H1 (cell line): Measurements from ENCODE around the gene COA3. TPM values are rescaled to one million over a fixed set of nuclear protein-coding genes. Genes with fewer than 3 reads are reported as not detected.

Source experiments
- CTCF ChIA-PET: fragments of 300-600 bp; sonication (Branson Sonifier 250); formaldehyde crosslinking; loops from one replicate; lab custom pipeline; 2021; ENCODE audit not compliant: partially characterized antibody; lab: Charles Lee
- POLR2A ChIA-PET: fragments of 300-600 bp; sonication (Branson Sonifier 250); formaldehyde crosslinking; loops from one replicate; lab custom pipeline; 2021; ENCODE audit warnings: inconsistent platforms; ENCODE audit not compliant: partially characterized antibody; lab: Charles Lee
- DNase-seq, 2 experiments: peaks; one replicate each; pipeline versions ENCODE4 v3.0.0 to v3.0.0-alpha.2; 2010 to 2022; ENCODE audit warnings: low spot score in 2 of 2, low read depth in 1 of 2, mixed read lengths in 1 of 2
- FAIRE-seq: peaks from 2 replicates; lab custom pipeline; 2011; peaks lifted over from hg19 to GRCh38; lab: Jason Lieb, UNC
- H2AFZ ChIP-seq: 2 replicates; pipeline ENCODE4 v1.8.1; 2012; ENCODE audit warnings: low read length, inconsistent platforms
- H2AK5ac ChIP-seq: 2 replicates; pipeline ENCODE4 v1.6.1; 2013; ENCODE audit warnings: low read depth, low read length
- H2BK120ac ChIP-seq: replicated peaks from 2 replicates; pipeline ENCODE3; 2013; ENCODE audit warnings: low read depth, low read length, inconsistent platforms
- H2BK12ac ChIP-seq: 2 replicates; pipeline ENCODE4 v1.6.1; 2013; ENCODE audit warnings: low read depth, low read length
- H2BK15ac ChIP-seq: 2 replicates; pipeline ENCODE4 v1.6.1; 2013; ENCODE audit warnings: low read length
- H2BK20ac ChIP-seq: 2 replicates; pipeline ENCODE4 v1.6.1; 2013; ENCODE audit warnings: low read length
- H2BK5ac ChIP-seq: 2 replicates; pipeline ENCODE4 v1.6.1; 2013; ENCODE audit warnings: low read depth, low read length
- H3K14ac ChIP-seq: 2 replicates; pipeline ENCODE4 v1.6.1; 2013; ENCODE audit warnings: inconsistent platforms; ENCODE audit not compliant: insufficient read length
- H3K18ac ChIP-seq: 2 replicates; pipeline ENCODE4 v1.6.1; 2013; ENCODE audit warnings: low read length; ENCODE audit errors: extremely low read depth
- H3K23ac ChIP-seq: 2 replicates; pipeline ENCODE4 v1.6.1; 2013; ENCODE audit warnings: inconsistent platforms; ENCODE audit not compliant: insufficient read length
- H3K23me2 ChIP-seq: 2 replicates; pipeline ENCODE4 v1.6.1; 2013; ENCODE audit warnings: low read depth, low read length
- H3K27ac ChIP-seq: 2 replicates; pipeline ENCODE4 v1.6.1; 2011; ENCODE audit warnings: low read depth, low read length, inconsistent platforms
- H3K27me3 ChIP-seq, 4 experiments: replicated peaks in 1 of 4; 1 replicate in 1 of 4; 2 replicates in 3 of 4; pipeline versions ENCODE4 v1.6.1 to v1.8.1; 2011 to 2013; ENCODE audit warnings: low read length in 3 of 4, mild to moderate bottlenecking in 3 of 4, inconsistent platforms in 2 of 4, mixed read lengths in 2 of 4, moderate library complexity in 1 of 4; ENCODE audit not compliant: control insufficient read depth in 3 of 4, insufficient read depth in 3 of 4; ENCODE audit errors: extremely low read depth in 1 of 4
- H3K36me3 ChIP-seq, 4 experiments: 2 replicates each; pipeline versions ENCODE4 v1.6.1 to v1.8.1; 2011 to 2013; ENCODE audit warnings: mild to moderate bottlenecking in 4 of 4, low read length in 3 of 4, moderate library complexity in 2 of 4, control low read depth in 1 of 4, inconsistent platforms in 1 of 4; ENCODE audit not compliant: insufficient read depth in 4 of 4, control insufficient read depth in 2 of 4
- H3K4ac ChIP-seq: replicated peaks from 2 replicates; pipeline ENCODE3; 2013; ENCODE audit warnings: low read length, low read depth, mixed read lengths, inconsistent platforms; ENCODE audit not compliant: insufficient read length
- H3K4me1 ChIP-seq, 4 experiments: replicated peaks in 1 of 4; 1 replicate in 1 of 4; 2 replicates in 3 of 4; pipeline versions ENCODE4 v1.6.1 to v1.8.1; 2011 to 2013; ENCODE audit warnings: low read length in 3 of 4, inconsistent platforms in 2 of 4, mixed read lengths in 1 of 4; ENCODE audit not compliant: insufficient read depth in 4 of 4, control insufficient read depth in 3 of 4
- H3K4me2 ChIP-seq, 2 experiments: 2 replicates each; pipeline versions ENCODE4 v1.6.1 to v1.8.1; 2011 to 2013; ENCODE audit warnings: low read depth in 2 of 2, low read length in 2 of 2, control low read depth in 1 of 2, inconsistent platforms in 1 of 2, mild to moderate bottlenecking in 1 of 2; ENCODE audit not compliant: insufficient read depth in 1 of 2
- H3K4me3 ChIP-seq, 4 experiments: fragments of 200-600, 300-600 bp in 1 of 4; sonication (generic), shearing (Covaris generic), sonication (Bioruptor Twin) in 1 of 4; 2 replicates each; pipeline versions ENCODE4 v1.5.1 to v1.8.1; 2011 to 2016; ENCODE audit warnings: low read length in 4 of 4, low read depth in 3 of 4, control low read depth in 2 of 4, inconsistent platforms in 2 of 4, mild to moderate bottlenecking in 2 of 4, mixed read lengths in 1 of 4, moderate library complexity in 1 of 4; ENCODE audit not compliant: insufficient read depth in 2 of 4; ENCODE audit errors: extremely low read depth in 1 of 4
- H3K56ac ChIP-seq: replicated peaks from 2 replicates; pipeline ENCODE3; 2013; ENCODE audit warnings: low read depth, mild to moderate bottlenecking, mixed read lengths, low read length, inconsistent platforms; ENCODE audit not compliant: insufficient read length
- H3K79me1 ChIP-seq: 2 replicates; pipeline ENCODE4 v1.6.1; 2013; ENCODE audit warnings: low read depth, low read length, control low read depth
- H3K79me2 ChIP-seq, 2 experiments: 2 replicates each; pipeline versions ENCODE4 v1.6.1 to v1.8.1; 2012 to 2013; ENCODE audit warnings: low read length in 2 of 2, mild to moderate bottlenecking in 2 of 2, inconsistent platforms in 1 of 2; ENCODE audit not compliant: insufficient read depth in 2 of 2, control insufficient read depth in 1 of 2
- H3K9ac ChIP-seq, 4 experiments: replicated peaks in 1 of 4; 1 replicate in 1 of 4; 2 replicates in 3 of 4; pipeline versions ENCODE4 v1.6.1 to v1.8.1; 2011 to 2013; ENCODE audit warnings: low read depth in 3 of 4, low read length in 3 of 4, control low read depth in 2 of 4, mild to moderate bottlenecking in 2 of 4, moderate library complexity in 2 of 4, inconsistent platforms in 1 of 4; ENCODE audit errors: extremely low read depth in 1 of 4
- H3K9me3 ChIP-seq, 2 experiments: 2 replicates each; pipeline versions ENCODE4 v1.6.1 to v1.8.1; 2012 to 2013; ENCODE audit warnings: mild to moderate bottlenecking in 2 of 2, moderate library complexity in 2 of 2, control low read depth in 1 of 2, inconsistent platforms in 1 of 2, low read depth in 1 of 2, low read length in 1 of 2, mixed read lengths in 1 of 2; ENCODE audit not compliant: insufficient read depth in 2 of 2
- H4K20me1 ChIP-seq, 2 experiments: replicated peaks in 1 of 2; 2 replicates each; pipeline versions ENCODE3 to v1.8.1; 2011 to 2013; ENCODE audit warnings: inconsistent platforms in 2 of 2, low read length in 2 of 2, mild to moderate bottlenecking in 1 of 2; ENCODE audit not compliant: insufficient read depth in 2 of 2, control insufficient read depth in 1 of 2
- H4K5ac ChIP-seq: 2 replicates; pipeline ENCODE4 v1.6.1; 2013; ENCODE audit warnings: low read length, low read depth, mixed read lengths, inconsistent platforms; ENCODE audit not compliant: insufficient read length
- H4K8ac ChIP-seq: 2 replicates; pipeline ENCODE4 v1.8.0; 2013; ENCODE audit warnings: mild to moderate bottlenecking, moderate library complexity, low read length, inconsistent platforms; ENCODE audit not compliant: insufficient read depth; ENCODE audit errors: extremely low read depth
- H4K91ac ChIP-seq: replicated peaks from 2 replicates; pipeline ENCODE3; 2013; ENCODE audit warnings: low read length, mixed read lengths, inconsistent platforms; ENCODE audit not compliant: insufficient read length
- BACH1 ChIP-seq: IDR thresholded peaks from 2 replicates; pipeline ENCODE4 v1.6.1; 2012; ENCODE audit warnings: low read length, improper control_type of control experiment
- HDAC6 ChIP-seq: IDR thresholded peaks from one replicate; pipeline ENCODE4 v1.7.1; 2012; ENCODE audit warnings: low read depth, mild to moderate bottlenecking, inconsistent platforms, low read length, moderate library complexity
- JUND ChIP-seq: IDR thresholded peaks from 2 replicates; pipeline ENCODE4 v1.6.1; 2011; ENCODE audit warnings: mild to moderate bottlenecking, improper control_type of control experiment, low read length
- SAP30 ChIP-seq: fragments of 300-600 bp; sonication (generic); IDR thresholded peaks from 2 replicates; pipeline ENCODE4 v1.7.1; 2012; ENCODE audit warnings: low read length, moderate library complexity, mild to moderate bottlenecking, inconsistent platforms; ENCODE audit not compliant: insufficient read depth, insufficient replicate concordance
- WGBS, 2 experiments: shearing (Covaris generic) in 1 of 2; methylation state at CpG; one replicate each; pipeline versions ENCODE4 v1.1.6 to v1.1.7; 2013 to 2015; ENCODE audit warnings: low lambda C conversion rate in 2 of 2, mixed read lengths in 2 of 2, inconsistent platforms in 1 of 2, low coverage in 1 of 2, missing lambda C conversion rate in 1 of 2; ENCODE audit not compliant: insufficient replicate concordance in 2 of 2, insufficient coverage in 1 of 2, insufficient read length in 1 of 2; ENCODE audit errors: extremely low coverage in 1 of 2, missing lambda C conversion rate in 1 of 2; 5-methylcytosine and 5-hydroxymethylcytosine counted together
- polyA plus RNA-seq, 7 experiments: library from polyadenylated mRNA; depleted of rRNA in 3 of 7; stranded (reverse) in 5 of 7; unstranded in 2 of 7; fragments of >200 nt in 5 of 7; fragments of 200-250 nt in 2 of 7; gene quantifications; 1 replicate in 5 of 7; 2 replicates in 1 of 7; 4 replicates in 1 of 7; pipeline versions ENCODE4 v1.2.1 to v1.2.3, GENCODE V29; 2011 to 2013; ENCODE audit warnings: missing spikeins in 2 of 7, mixed read lengths in 2 of 7
- total RNA-seq: library from RNA; stranded (reverse); fragmentation: NEBNext Ultra II Directional; extraction: Animal tissue kit (Norgen Biotek cat#: 25700); gene quantifications from 2 replicates; pipeline ENCODE4 v1.2.1, GENCODE V29; 2021

The COA3 gene
- total and polyA plus RNA-seq, 2 of the 8 experiments (the other 6 are each of a cell fraction or from before 2014, with no cell fraction given): 68.4 to 143 TPM

DNA sequence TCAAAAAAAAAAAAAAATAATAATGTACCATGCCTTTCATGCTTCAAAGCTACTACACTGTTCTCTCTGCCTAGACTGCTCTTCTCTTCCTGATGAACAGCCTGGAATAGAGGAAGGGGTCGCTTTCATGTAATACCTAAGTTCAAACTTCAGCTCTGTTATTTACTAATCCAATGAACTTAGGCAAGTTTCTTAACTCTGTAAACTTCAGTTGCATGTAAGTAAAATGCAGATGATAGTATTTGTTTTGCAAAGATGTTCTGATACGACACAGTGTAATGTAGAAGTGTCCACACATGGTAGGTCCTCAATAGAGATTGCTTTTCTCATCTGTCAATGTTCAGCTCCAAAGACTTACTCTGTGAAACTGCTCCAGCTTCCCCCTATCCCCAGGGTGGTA is 6.6 kb downstream of the COA3 start:
- H3K4me3 ChIP-seq: no peak overlapping the region
- H2AFZ ChIP-seq: no peak overlapping the region
- H3K79me1 ChIP-seq: no peaks in the 10 kb centered on the region
- no peak for TF ChIP-seq JUND
- no peak for TF ChIP-seq BACH1
- no peak for TF ChIP-seq SAP30
- TF ChIP-seq HDAC6: no peak
- no peak overlapping the region for H2BK12ac ChIP-seq
- H2BK20ac ChIP-seq: no peak overlapping the region
- H4K8ac ChIP-seq: no peak overlapping the region
- no peaks in the 10 kb centered on the region for H3K4me1 ChIP-seq
- no peak overlapping the region for H4K91ac ChIP-seq
- H3K4me2 ChIP-seq: no peak overlapping the region
- no peak overlapping the region for H3K18ac ChIP-seq
- H3K27me3 ChIP-seq: peaks cover 0 to 8% (median 0%) of the 10 kb centered on the region in 4 experiments; a peak in 1 of 7 replicates
- no peak overlapping the region for H3K27ac ChIP-seq
- no peaks in the 10 kb centered on the region for H3K36me3 ChIP-seq
- H3K23ac ChIP-seq: no peak overlapping the region
- no peak overlapping the region for H2BK120ac ChIP-seq
- CTCF ChIA-PET: interaction anchor here (0.7 to 1.0 kb wide), 2 partner anchors 49 to 603 kb away, joined by 3 to 4 read pairs; no protein-coding TSS in a partner anchor
- no peaks in the 10 kb centered on the region for H3K79me2 ChIP-seq
- no peak overlapping the region for H4K5ac ChIP-seq
- H2AK5ac ChIP-seq: no peak overlapping the region
- DNase-seq: no peak
- peaks cover 0 to 2% of the 10 kb centered on the region in 2 experiments for H4K20me1 ChIP-seq
- no peaks in the 10 kb centered on the region for H3K23me2 ChIP-seq
- no peaks in the 10 kb centered on the region for H3K9me3 ChIP-seq
- H3K14ac ChIP-seq: no peak overlapping the region
- no peak overlapping the region for H3K4ac ChIP-seq
- H2BK15ac ChIP-seq: no peak overlapping the region
- H3K9ac ChIP-seq: no peak overlapping the region
- POLR2A ChIA-PET: interaction anchor here (0.6 to 1.5 kb wide), 3 partner anchors 10 to 53 kb away, joined by 3 to 7 read pairs (median 5); partner anchors contain the start of gene WNK4
- FAIRE-seq: no peak
- no peak overlapping the region for H3K56ac ChIP-seq
- H2BK5ac ChIP-seq: no peak overlapping the region
- WGBS, 2 experiments: 83% methylated on average over 2 of the region's 2 CpGs; no CpG with 5 or more reads in 1 of the 2 experiments
